HepG2 (cell line): Measurements from ENCODE around the gene LYRM1. TPM values are rescaled to one million over a fixed set of nuclear protein-coding genes. Genes with fewer than 3 reads are reported as not detected.

Experiments
- NR2F6 ChIP-seq, 2 experiments: IDR thresholded peaks; 2 replicates each; pipeline ENCODE4 v1.6.1; 2016; ENCODE audit warnings: antibody characterized with exemption in 1 of 2, mild to moderate bottlenecking in 1 of 2
- PAXIP1 ChIP-seq: sonication (generic); formaldehyde crosslinking; conservative IDR thresholded peaks from 2 replicates; pipeline ENCODE4 v1.4.0; 2020; ENCODE audit warnings: mild to moderate bottlenecking, missing genetic modification reagents, moderate library complexity
- SAP130 ChIP-seq: IDR thresholded peaks from 2 replicates; pipeline ENCODE4 v1.6.1; 2016; ENCODE audit warnings: low read depth
- SRSF4 ChIP-seq: fragments of 200-400 bp; formaldehyde crosslinking; IDR thresholded peaks from one replicate; pipeline ENCODE4 v1.6.1; 2018; ENCODE audit warnings: mild to moderate bottlenecking, low read depth, low read length, moderate library complexity; ENCODE audit not compliant: poor library complexity, severe bottlenecking
- ZNF274 ChIP-seq: sonication (generic); formaldehyde crosslinking; IDR thresholded peaks from 2 replicates; pipeline ENCODE4 v1.5.1; 2020; ENCODE audit warnings: mild to moderate bottlenecking, missing genetic modification reagents
- ZNF317 ChIP-seq: sonication (generic); formaldehyde crosslinking; IDR thresholded peaks from 2 replicates; pipeline ENCODE4 v1.5.0; 2020; ENCODE audit warnings: mild to moderate bottlenecking, missing genetic modification reagents
- ZNF337 ChIP-seq: sonication (generic); formaldehyde crosslinking; IDR thresholded peaks from 2 replicates; pipeline ENCODE4 v1.5.1; 2020; ENCODE audit warnings: missing genetic modification reagents, low read depth, mild to moderate bottlenecking, borderline replicate concordance
- polyA plus RNA-seq, 8 experiments: library from polyadenylated mRNA; depleted of rRNA in 3 of 8; stranded (reverse) in 7 of 8; unstranded in 1 of 8; fragments of >200 nt; fragmentation: Illumina TruSeq in 4 of 8; extraction: Trizol in 4 of 8; gene quantifications; 2 replicates each; pipeline versions ENCODE4 v1.2.1 to v1.2.3, GENCODE V29; 2011 to 2016; ENCODE audit warnings: low read depth in 4 of 8, missing spikeins in 1 of 8, mixed read lengths in 1 of 8; ENCODE audit not compliant: insufficient read depth in 1 of 8
- total RNA-seq, 5 experiments: library from RNA; depleted of rRNA; stranded (reverse); fragments of >200 nt; fragmentation: Illumina TruSeq; extraction: Trizol; gene quantifications; 2 replicates each; pipeline ENCODE4 v1.2.3, GENCODE V29; 2016; ENCODE audit warnings: low read depth in 1 of 5
- TF ChIP-seq, protein P1 (sequence below), 2 experiments: sonication (generic) in 1 of 2; formaldehyde crosslinking in 1 of 2; IDR thresholded peaks; 2 replicates each; pipeline versions ENCODE4 v1.4.0 to v1.6.1; 2016 to 2020; ENCODE audit warnings: borderline replicate concordance in 1 of 2, low read depth in 1 of 2, mild to moderate bottlenecking in 1 of 2, missing genetic modification reagents in 1 of 2
- TF ChIP-seq, protein P2 (sequence below): sonication (generic); formaldehyde crosslinking; IDR thresholded peaks from 2 replicates; pipeline ENCODE4 v1.5.1; 2020; ENCODE audit warnings: missing genetic modification reagents, mild to moderate bottlenecking, borderline replicate concordance
- TF ChIP-seq, protein P3 (sequence below): sonication (generic); formaldehyde crosslinking; IDR thresholded peaks from 2 replicates; pipeline ENCODE4 v1.4.0; 2020; ENCODE audit warnings: missing genetic modification reagents, mild to moderate bottlenecking, borderline replicate concordance

Gene LYRM1
- total and polyA plus RNA-seq, 2 of the 13 experiments (the other 11 are each of a cell fraction or from before 2014, with no cell fraction given), result 59.2 to 82.6 TPM

GRCh38 chr16:20899477-20900298 lies 883 bp upstream of the LYRM1 start (continued):
- TF ChIP-seq, protein P1, sequence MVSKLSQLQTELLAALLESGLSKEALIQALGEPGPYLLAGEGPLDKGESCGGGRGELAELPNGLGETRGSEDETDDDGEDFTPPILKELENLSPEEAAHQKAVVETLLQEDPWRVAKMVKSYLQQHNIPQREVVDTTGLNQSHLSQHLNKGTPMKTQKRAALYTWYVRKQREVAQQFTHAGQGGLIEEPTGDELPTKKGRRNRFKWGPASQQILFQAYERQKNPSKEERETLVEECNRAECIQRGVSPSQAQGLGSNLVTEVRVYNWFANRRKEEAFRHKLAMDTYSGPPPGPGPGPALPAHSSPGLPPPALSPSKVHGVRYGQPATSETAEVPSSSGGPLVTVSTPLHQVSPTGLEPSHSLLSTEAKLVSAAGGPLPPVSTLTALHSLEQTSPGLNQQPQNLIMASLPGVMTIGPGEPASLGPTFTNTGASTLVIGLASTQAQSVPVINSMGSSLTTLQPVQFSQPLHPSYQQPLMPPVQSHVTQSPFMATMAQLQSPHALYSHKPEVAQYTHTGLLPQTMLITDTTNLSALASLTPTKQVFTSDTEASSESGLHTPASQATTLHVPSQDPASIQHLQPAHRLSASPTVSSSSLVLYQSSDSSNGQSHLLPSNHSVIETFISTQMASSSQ (IDR thresholded peaks at IDR 0.05; ENCODE audit: low read depth), result peak; percentile 99
- TF ChIP-seq, protein P1 (CRISPR knock-in tag; IDR thresholded peaks at IDR 0.05; ENCODE audit: borderline replicate concordance), result peak; percentile 99
- TF ChIP-seq ZNF337 (CRISPR knock-in tag), result no peak
- no peak; the same call in 1 of the 2 replicates for TF ChIP-seq ZNF274
- no peak for TF ChIP-seq SRSF4
- TF ChIP-seq, protein P2, sequence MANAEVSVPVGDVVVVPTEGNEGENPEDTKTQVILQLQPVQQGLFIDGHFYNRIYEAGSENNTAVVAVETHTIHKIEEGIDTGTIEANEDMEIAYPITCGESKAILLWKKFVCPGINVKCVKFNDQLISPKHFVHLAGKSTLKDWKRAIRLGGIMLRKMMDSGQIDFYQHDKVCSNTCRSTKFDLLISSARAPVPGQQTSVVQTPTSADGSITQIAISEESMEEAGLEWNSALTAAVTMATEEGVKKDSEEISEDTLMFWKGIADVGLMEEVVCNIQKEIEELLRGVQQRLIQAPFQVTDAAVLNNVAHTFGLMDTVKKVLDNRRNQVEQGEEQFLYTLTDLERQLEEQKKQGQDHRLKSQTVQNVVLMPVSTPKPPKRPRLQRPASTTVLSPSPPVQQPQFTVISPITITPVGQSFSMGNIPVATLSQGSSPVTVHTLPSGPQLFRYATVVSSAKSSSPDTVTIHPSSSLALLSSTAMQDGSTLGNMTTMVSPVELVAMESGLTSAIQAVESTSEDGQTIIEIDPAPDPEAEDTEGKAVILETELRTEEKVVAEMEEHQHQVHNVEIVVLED (CRISPR knock-in tag), result no peak
- TF ChIP-seq PAXIP1 (CRISPR knock-in tag), result peak; percentile 75
- TF ChIP-seq, protein P3, sequence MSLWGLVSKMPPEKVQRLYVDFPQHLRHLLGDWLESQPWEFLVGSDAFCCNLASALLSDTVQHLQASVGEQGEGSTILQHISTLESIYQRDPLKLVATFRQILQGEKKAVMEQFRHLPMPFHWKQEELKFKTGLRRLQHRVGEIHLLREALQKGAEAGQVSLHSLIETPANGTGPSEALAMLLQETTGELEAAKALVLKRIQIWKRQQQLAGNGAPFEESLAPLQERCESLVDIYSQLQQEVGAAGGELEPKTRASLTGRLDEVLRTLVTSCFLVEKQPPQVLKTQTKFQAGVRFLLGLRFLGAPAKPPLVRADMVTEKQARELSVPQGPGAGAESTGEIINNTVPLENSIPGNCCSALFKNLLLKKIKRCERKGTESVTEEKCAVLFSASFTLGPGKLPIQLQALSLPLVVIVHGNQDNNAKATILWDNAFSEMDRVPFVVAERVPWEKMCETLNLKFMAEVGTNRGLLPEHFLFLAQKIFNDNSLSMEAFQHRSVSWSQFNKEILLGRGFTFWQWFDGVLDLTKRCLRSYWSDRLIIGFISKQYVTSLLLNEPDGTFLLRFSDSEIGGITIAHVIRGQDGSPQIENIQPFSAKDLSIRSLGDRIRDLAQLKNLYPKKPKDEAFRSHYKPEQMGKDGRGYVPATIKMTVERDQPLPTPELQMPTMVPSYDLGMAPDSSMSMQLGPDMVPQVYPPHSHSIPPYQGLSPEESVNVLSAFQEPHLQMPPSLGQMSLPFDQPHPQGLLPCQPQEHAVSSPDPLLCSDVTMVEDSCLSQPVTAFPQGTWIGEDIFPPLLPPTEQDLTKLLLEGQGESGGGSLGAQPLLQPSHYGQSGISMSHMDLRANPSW (CRISPR knock-in tag), result no peak
- TF ChIP-seq ZNF317 (CRISPR knock-in tag), result no peak
- TF ChIP-seq SAP130 (CRISPR knock-in tag), result peak; percentile 66
- 0 out of 2 replicates have a peak, but pooled peaks have one; percentile 35 for TF ChIP-seq NR2F6 (IDR thresholded peaks at IDR 0.05)
- peak; percentile 68; the same call in 1 of the 2 replicates for TF ChIP-seq NR2F6 (CRISPR knock-in tag; IDR thresholded peaks at IDR 0.05)
